KOPT-K1 (cell line): ENCODE results near the gene UBE2Z.
"Not testable (repeated sequence)": the region's sequence is repeated elsewhere in the genome, so short reads cannot be mapped to it uniquely, and the experiment has no call there.

Experiments used
- H3K27ac ChIP-seq: fragments of 200-600 bp; sonication (generic); 2 replicates; pipeline ENCODE4 v1.5.1; 2016; ENCODE audit warnings: antibody characterized with exemption, mild to moderate bottlenecking, low read depth, low read length; ENCODE audit not compliant: poor library complexity, severe bottlenecking
- H3K36me3 ChIP-seq: fragments of 200-600 bp; sonication (generic); 2 replicates; pipeline ENCODE4 v1.5.1; 2017; ENCODE audit warnings: antibody characterized with exemption, mild to moderate bottlenecking, low read length, moderate library complexity; ENCODE audit not compliant: insufficient read depth
- H3K9me3 ChIP-seq: fragments of 200-600 bp; sonication (generic); 2 replicates; pipeline ENCODE4 v1.5.1; 2017; ENCODE audit warnings: antibody characterized with exemption, low read length, mild to moderate bottlenecking; ENCODE audit not compliant: insufficient read depth, poor library complexity, severe bottlenecking

Gene UBE2Z

DNA sequence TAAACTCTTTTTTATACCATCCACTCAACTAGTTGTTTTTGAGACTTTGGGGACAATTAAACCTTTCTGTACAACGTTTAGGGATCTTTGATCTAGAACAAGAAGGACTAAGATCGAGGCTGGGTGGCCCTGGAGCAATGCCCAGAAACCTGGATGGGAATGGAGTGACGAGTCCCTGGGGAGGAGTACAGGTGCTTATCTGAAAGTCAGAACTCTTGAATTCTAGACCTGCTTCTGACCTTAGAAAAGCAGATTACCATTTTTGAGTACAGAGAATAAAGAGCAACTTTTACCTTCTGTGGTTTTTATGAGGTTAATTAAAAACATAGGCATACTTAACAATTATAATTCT, 17.8 kb downstream of the UBE2Z start:
- peaks cover 99% of the 10 kb centered on the region for H3K36me3 ChIP-seq

DNA sequence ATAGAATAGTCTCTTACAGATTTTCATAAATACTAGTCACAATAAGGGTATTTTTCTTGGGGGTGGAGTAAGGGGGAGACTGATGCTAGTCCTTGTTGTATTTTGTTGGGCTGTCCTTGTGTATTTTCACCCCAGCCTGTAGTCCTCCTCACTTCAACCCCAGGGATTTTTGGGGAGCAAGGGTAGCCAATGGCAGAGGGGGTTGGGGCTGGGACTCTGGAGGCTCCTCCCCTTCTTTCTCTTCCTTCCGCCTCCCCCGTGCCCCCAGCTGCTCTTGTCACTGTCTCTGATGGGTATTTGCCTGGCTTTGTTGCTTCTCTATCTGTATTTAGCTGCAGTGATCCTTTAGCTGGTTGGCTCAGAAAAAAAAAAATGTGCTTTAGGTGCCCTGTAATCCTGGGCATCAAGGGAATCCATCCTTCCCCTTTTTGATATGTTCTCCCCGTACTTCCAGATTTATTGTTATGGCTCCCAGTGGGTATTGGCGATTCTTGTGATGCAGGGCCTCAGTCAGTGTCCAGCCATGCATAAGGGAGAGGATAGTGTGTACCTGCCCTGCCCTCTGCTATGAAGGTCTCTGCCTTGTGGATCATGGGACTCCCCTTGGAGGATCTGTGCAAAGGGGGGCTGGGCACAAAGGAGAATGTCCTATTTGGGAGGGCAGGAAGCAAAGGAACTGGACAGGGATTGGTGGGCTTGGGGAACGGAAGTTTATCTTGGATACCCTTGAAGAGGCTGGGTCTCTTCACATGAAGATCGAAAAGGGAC, 20.0 kb downstream of the UBE2Z start:
- H3K9me3 ChIP-seq: no peaks in the 10 kb centered on the region
- peaks cover 100% of the 10 kb centered on the region for H3K36me3 ChIP-seq
- no peak overlapping the region for H3K27ac ChIP-seq

More for the DNA sequence above, 17.8 kb downstream of the UBE2Z start:
- H3K9me3 ChIP-seq: no peaks in the 10 kb centered on the region
- no peak overlapping the region for H3K27ac ChIP-seq

DNA sequence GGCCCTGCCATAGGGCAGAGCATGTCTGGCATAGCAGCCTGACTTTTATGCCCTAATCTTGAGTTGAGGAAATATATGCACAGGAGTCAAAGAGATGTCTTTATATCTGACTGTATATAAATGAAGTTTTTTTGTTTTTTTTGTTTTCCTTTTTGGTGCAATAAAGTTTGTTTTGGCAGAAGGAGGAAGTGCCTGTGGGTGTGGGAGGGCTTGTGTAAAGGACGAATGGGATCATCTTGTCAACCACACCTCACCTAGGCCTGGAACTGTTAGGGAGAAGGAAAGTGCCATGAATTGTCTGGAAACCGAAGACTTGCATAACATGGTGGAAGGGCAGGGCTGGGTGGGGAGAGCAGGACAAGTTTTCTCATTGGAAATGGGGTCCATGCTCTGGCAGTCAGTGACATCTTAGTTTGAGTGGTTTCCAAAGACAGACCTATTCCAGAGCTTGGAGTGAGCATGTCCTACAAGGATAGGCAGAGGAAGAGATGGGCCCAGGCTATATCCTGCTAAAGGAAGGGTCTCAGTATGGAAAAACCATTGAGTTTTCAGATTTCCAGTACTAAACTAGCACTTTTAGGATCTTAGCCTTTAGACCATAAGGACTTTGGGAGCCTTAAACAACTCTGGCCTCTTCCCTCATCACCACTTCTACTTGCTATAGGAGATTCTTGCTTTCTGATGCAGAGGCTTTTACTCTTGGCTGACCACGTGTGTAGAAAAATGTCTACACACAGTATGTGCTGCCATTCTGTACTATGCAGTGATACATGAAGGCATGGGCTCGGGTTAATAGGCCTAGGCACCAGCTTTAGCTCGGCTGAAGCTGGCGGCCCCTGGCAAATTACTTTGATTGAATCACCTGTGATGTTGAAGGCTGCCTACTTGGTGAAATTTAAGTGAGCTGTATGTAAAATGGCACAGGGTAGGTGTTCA, 20.9 kb downstream of the UBE2Z start:
- Histone ChIP-seq H3K9me3 (no peaks in the 10 kb centered on the region), H3K27ac (no peak overlapping the region), H3K36me3 (peaks cover 100% of the 10 kb centered on the region)

DNA sequence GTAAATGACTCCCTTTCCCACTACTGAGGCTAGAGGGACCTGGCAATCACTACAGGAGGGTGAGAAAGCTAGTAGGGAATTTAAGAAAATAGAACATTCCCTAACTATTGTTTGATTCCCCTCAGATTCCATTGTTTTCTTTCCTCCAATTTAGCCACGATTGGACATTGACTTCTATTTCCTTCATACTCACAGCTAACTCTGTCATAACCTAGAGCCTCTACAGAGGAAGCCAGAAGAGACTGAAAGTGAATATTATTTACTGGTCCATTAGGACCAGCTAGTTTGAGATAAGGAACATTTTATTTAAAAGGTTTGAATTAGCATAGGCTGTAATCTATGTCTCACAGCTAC, 21.6 kb downstream of the UBE2Z start:
- H3K9me3 ChIP-seq: no peaks in the 10 kb centered on the region
- H3K27ac ChIP-seq: no peak overlapping the region
- H3K36me3 ChIP-seq: peaks cover 100% of the 10 kb centered on the region

DNA sequence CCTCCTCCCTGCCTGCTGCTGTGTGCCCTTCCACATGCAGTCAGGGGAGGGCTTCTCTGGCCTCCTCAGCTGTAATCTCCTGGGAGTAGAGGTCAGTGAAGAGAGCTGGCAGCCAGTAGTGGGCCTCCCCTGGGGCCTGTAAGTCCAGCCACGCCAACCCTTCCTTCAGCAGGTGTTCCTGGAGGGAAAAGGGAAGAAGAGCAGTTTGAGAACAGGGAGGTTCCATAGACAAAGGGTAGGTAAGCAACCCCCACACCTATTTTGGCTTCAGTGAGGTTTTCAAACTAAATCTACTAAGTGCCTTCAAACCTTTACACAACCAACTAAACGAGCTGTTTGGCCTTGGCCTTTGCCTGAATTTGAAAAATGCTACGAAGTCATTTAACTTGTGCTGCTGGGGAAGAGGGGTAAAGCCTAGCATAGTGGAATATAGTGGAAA, 22.2 kb downstream of the UBE2Z start:
- Histone ChIP-seq H3K27ac (no peak overlapping the region), H3K36me3 (peaks cover 99% of the 10 kb centered on the region), H3K9me3 (no peaks in the 10 kb centered on the region)

DNA sequence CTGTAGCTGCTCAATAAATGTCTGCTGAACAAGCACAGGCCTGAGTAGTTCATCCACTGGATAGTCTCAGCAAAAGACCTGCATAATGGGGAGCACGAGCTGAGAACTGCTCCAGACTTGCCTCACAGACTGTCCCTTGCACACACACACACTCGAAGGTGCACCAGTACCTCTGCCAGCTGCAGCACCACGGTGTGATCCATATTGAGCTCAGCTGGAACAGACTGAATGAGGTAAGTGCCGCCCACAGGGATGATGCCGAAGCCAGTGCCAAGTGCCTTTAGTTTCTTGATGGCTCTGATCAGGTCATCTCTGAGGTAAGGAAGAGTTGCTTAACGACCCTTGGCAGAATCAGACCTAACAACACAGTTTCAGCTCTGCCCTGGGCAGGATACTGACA, 24.8 kb downstream of the UBE2Z start:
- Histone ChIP-seq H3K9me3 (no peaks in the 10 kb centered on the region), H3K27ac (no peak overlapping the region), H3K36me3 (peaks cover 94% of the 10 kb centered on the region)

DNA sequence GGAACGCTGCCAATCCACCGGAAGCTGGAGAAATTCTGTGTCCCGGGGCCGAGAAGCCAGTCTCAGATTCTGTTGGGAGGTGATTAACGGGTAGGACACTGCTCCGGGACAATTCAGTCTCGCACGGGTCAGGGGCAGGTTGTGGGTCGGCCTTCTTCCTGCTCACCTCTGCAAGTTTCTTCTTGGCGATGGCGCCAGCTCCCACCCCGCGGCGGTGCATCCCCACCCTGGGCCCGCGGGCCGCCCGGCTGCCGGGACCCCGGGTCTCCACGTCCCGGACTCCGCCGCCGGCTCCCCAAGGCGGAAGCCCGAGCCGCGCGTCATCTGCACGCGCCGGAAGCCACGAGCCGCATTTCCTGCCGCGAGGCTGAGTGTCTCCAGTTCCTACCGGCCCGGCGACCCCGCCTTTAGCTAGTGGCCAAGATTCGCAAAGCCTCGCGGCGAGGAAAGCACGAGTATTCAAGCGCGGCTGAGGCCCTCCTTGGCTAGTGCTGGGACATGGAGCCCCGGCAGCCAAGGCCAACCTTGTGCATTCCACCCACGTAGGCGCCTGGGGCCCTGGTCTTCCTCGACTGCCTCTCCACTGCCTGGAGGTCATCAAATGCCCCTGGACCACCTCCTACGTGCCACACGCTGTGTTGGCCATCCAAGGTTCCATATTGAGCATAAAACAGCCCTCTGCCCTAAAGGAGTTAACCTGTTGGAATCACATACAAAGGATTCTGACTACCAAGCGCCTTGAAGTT, 36.5 kb downstream of the UBE2Z start, which contains the start of gene SNF8:
SNF8 (minus strand) TSS at position 328 of the 746 bp plus-strand sequence; CDS start at position 220, 108 bp downstream.
- Histone ChIP-seq H3K36me3 (peaks cover 31% of the 10 kb centered on the region), H3K27ac (peak within 1 kb of the TSS; percentile 71), H3K9me3 (no peaks in the 10 kb centered on the region)

DNA sequence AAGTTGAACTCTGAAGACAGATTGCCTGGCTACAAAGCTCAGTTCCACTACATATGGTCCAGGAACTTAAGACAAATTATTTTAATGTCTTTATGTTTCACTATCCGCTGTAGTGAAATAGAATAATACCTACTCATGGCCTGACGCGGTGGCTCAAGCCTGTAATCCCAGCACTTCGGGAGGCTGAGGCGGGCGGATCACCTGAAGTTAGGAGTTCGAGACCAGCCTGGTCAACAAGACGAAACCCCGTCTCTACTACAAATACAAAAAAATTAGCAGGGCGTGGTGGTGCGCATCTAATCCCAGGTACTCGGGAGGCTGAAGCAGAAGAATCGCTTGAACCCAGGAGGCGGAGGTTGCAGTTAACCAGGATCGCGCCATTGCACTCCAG, 37.0 kb downstream of the UBE2Z start:
- Histone ChIP-seq H3K36me3 (peaks cover 25% of the 10 kb centered on the region), H3K27ac (peak overlapping the region; percentile 71)
- H3K9me3 ChIP-seq: not testable (repeated sequence)

DNA sequence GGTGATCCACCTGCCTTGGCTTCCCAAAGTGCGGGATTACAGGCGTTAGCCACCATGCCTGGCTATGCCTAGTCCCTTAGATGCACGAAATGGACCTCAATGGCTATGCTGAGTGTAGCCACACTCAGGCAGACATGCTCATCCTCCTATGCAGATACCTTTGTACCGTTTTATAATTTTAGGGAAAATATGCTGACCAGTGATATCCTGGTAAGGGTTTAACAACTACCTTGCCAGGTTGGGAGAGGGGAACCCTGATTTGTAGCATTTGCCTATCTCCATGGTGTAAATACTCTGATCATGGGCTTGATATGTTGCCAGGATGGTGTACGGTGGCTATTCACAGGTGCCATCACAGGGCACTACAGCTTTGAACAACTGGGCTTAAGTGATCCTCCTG, 43.4 kb downstream of the UBE2Z start:
- Histone ChIP-seq H3K36me3 (no peaks in the 10 kb centered on the region), H3K9me3 (no peaks in the 10 kb centered on the region), H3K27ac (no peak overlapping the region)

DNA sequence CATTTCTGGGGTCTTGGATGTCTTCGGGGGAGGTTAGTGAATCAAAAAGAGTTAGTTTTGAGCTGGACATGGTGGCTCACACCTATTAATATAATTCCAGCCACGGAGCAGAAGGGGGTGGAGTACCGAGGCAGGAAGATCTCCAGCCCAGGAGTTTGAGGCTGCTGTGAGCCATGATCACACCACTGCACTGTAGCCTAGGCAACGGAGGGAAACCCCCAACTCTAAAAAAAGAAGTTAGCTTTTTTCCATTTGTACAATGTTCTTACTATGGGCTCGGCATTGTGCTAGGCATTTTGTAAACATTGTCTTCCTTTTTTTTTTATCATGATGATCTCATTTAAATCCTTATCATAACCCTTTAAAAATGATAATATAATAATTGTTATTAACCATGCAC, 44.7 kb downstream of the UBE2Z start:
- no peaks in the 10 kb centered on the region for H3K36me3 ChIP-seq
- H3K9me3 ChIP-seq: no peaks in the 10 kb centered on the region
- no peak overlapping the region for H3K27ac ChIP-seq

DNA sequence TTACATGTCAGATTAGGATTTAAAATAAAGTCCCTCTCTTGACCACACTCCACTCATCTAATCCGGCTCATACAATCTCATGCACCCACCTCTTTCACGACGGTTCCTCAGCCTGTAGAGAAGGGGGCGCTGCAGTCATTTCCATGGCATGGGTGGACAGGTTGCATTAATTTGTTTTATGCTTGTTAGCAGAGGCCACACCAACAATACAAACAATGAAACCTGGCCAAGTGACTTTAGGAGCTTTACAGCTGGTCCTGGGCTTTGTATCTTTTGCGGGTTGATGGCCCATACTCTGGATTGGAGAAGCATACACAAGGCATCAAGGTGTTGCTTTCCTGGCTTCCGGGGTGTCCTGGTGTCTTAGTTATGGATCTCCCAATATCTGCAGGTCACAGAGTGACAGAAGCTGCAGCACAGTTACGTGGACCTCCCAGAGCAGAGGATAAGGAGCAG, 46.1 kb downstream of the UBE2Z start:
- Histone ChIP-seq H3K9me3 (no peaks in the 10 kb centered on the region), H3K36me3 (no peaks in the 10 kb centered on the region), H3K27ac (no peak overlapping the region)

DNA sequence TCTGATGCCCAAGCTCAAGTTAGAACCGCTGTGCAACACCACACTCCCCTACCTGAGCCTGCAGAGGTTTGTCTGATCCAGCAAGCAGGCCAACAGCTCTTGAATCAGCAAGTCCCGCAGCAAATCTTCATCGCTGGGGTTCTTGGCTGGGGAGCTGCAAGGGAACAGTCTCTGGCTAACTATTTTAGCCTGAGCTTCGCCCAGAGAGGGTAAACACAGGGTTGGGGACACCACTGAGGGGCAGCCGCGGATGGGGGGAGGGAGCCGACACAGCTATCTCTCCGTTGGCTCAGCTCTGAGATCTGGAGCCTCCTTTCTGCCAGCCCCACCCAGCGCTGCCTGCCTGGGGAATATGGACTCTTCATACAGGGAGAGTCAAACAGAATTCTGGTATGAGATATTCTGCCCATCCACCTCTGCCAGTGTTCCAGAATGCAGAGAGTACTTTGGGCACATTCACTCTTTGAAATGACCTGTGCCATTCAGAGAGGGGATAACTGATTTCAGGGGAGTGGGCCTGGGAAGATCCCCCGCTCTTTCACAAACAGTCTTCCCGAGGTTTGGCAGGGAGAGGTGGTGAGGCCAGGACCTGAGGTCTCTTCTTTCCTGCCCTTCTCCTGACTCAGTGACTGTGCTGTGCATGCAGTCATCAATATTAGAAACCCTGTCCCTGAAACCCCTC, 52.8 kb downstream of the UBE2Z start:
- Histone ChIP-seq H3K9me3 (no peaks in the 10 kb centered on the region), H3K36me3 (no peaks in the 10 kb centered on the region), H3K27ac (no peak overlapping the region)

DNA sequence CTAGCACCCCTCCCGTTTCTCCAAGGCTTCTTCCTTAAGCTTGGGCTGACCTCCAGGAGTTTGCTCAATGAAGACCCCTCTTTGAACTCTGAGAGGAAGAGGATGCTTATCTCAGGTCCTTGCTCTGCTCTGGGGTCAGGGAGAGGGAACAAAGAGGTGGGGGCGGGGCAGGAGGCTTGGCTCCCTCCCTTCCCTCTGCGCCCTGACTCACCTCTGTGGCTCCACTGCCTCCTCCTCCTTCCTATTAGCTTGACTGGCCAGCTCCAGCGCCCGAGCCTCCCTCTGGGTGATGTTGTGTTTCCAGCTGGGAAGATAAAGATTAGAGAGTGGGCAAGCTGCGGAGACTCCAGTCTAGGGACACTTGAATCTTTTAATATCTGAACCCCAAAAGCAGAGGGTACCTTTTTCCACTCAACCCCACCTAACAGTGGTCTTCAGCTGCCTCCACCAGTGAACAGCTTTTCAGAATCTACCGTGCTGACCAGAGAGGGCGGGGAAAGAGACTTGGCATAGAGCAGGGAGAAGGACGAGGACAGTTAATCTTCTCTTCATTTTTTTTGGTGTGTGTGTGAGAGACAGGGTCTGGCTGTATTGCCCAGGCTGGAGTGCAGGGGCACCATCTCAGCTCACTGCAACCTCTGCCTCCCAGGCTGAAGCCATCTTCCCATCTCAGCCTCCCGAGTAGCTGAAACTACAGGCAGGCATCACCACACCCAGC, 53.5 kb downstream of the UBE2Z start:
- Histone ChIP-seq H3K36me3 (no peaks in the 10 kb centered on the region), H3K27ac (no peak overlapping the region), H3K9me3 (no peaks in the 10 kb centered on the region)

DNA sequence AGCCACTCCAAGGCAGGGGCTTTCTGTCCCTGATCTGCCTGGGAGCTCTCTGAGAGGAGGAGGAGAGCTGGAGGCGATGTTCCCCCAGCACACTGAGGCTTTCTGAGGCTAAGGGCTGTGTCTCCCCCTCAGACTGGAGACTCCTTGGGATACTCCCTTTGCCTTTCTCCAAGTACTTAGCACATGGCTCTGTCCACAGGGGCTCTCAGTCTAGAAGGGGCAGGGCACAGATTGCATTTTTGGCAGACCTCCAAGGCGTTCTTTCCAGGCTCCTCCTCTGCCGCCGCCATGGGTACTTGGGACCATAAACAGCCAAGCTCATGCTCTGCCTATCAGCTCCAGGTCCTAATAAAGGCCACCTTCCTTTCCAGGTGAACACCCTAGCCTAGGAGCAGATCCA, 62.0 kb downstream of the UBE2Z start:
- no peaks in the 10 kb centered on the region for H3K9me3 ChIP-seq
- no peak overlapping the region for H3K27ac ChIP-seq
- H3K36me3 ChIP-seq: no peaks in the 10 kb centered on the region
